Measurements from ENCODE around the gene SLC26A2. TPM values are rescaled to one million over a fixed set of nuclear protein-coding genes. Genes with fewer than 3 reads are reported as not detected.

SLC26A2 gene
- total RNA-seq, 2 donors from 2014 or later = 16.9 to 32.0 TPM

GRCh38 chr5:149957855-149958254 is 2.7 kb upstream of the SLC26A2 start:
- no peak overlapping the region for H3K27ac ChIP-seq
- no peak for TF ChIP-seq CTCF (IDR thresholded peaks at IDR 0.05)
- no peak for ATAC-seq (ENCODE audit: insufficient number of reproducible peaks, low FRiP score, low read depth)
- H3K4me1 ChIP-seq (ENCODE audit: control insufficient read depth in 1 of 2, low read depth in 2 of 2) = peaks cover 6 to 16% of the 10 kb centered on the region in 2 donors
- H3K4me3 ChIP-seq = no peak overlapping the region
- H3K27me3 ChIP-seq (replicated peaks; ENCODE audit: insufficient read depth) = no peaks in the 10 kb centered on the region
- no peaks in the 10 kb centered on the region for H3K9me3 ChIP-seq
- DNase-seq (ENCODE audit: low spot score) = no peak
- H3K36me3 ChIP-seq = no peaks in the 10 kb centered on the region

GRCh38 chr5:149959406-149960236 is 937 bp upstream of the SLC26A2 start:
- Histone ChIP-seq H3K36me3 (no peaks in the 10 kb centered on the region), H3K4me3 (peak overlapping the region; percentile 98), H3K27me3 (replicated peaks; ENCODE audit: insufficient read depth) (no peaks in the 10 kb centered on the region), H3K27ac (peak overlapping the region; percentile 80 to 92), H3K4me1 (ENCODE audit: control insufficient read depth in 1 of 2, low read depth in 2 of 2) (peaks cover 6 to 16% of the 10 kb centered on the region in 2 donors), H3K9me3 (no peaks in the 10 kb centered on the region)
- no peak for ATAC-seq (ENCODE audit: insufficient number of reproducible peaks, low FRiP score, low read depth)
- peak; percentile 30 for TF ChIP-seq CTCF (IDR thresholded peaks at IDR 0.05)
- DNase-seq (ENCODE audit: low spot score) = no peak

GRCh38 chr5:149961186-149961685 is 678 bp downstream of the SLC26A2 start:
- no peak for TF ChIP-seq CTCF (IDR thresholded peaks at IDR 0.05)
- H3K9me3 ChIP-seq = no peaks in the 10 kb centered on the region
- no peaks in the 10 kb centered on the region for H3K36me3 ChIP-seq
- no peak for ATAC-seq (ENCODE audit: insufficient number of reproducible peaks, low FRiP score, low read depth)
- peak overlapping the region; percentile 98 for H3K4me3 ChIP-seq
- H3K4me1 ChIP-seq (ENCODE audit: control insufficient read depth in 1 of 2, low read depth in 2 of 2) = peaks cover 6 to 16% of the 10 kb centered on the region in 2 donors
- no peaks in the 10 kb centered on the region for H3K27me3 ChIP-seq (replicated peaks; ENCODE audit: insufficient read depth)
- no peak for DNase-seq (ENCODE audit: low spot score)
- peak overlapping the region; percentile 58 to 80 for H3K27ac ChIP-seq

- no peaks in the 10 kb centered on the region for H3K36me3 ChIP-seq
- ATAC-seq (ENCODE audit: insufficient number of reproducible peaks, low FRiP score, low read depth) (no peak), DNase-seq (ENCODE audit: low spot score) (no peak)
- H3K4me3 ChIP-seq = no peak overlapping the region
- no peak overlapping the region for H3K27ac ChIP-seq
- peak; percentile 51 for TF ChIP-seq CTCF (IDR thresholded peaks at IDR 0.05)
- H3K9me3 ChIP-seq = no peaks in the 10 kb centered on the region
- H3K27me3 ChIP-seq (replicated peaks; ENCODE audit: insufficient read depth) = no peaks in the 10 kb centered on the region
- H3K4me1 ChIP-seq (ENCODE audit: control insufficient read depth in 1 of 2, low read depth in 2 of 2) = peaks cover 6 to 16% of the 10 kb centered on the region in 2 donors
Observed at GRCh38 chr5:149961957-149962409, 1.4 kb downstream of the SLC26A2 start.

- ATAC-seq (ENCODE audit: insufficient number of reproducible peaks, low FRiP score, low read depth) (no peak), DNase-seq (ENCODE audit: low spot score) (no peak)
- Histone ChIP-seq H3K27ac (no peak overlapping the region), H3K27me3 (replicated peaks; ENCODE audit: insufficient read depth) (no peaks in the 10 kb centered on the region), H3K4me3 (no peak overlapping the region), H3K9me3 (no peaks in the 10 kb centered on the region), H3K36me3 (no peaks in the 10 kb centered on the region), H3K4me1 (ENCODE audit: control insufficient read depth in 1 of 2, low read depth in 2 of 2) (peaks cover 6 to 16% of the 10 kb centered on the region in 2 donors)
- TF ChIP-seq CTCF (IDR thresholded peaks at IDR 0.05) = no peak
Observed at GRCh38 chr5:149962601-149963300, 2.2 kb downstream of the SLC26A2 start.

All from thoracic aorta (tissue), 2 donors.